Measurements from ENCODE around the gene BOD1.

GRCh38 chr5:173624282-173624681 is 7.8 kb upstream of the BOD1 start:
- TF ChIP-seq POLR2AphosphoS5 (IDR thresholded peaks at IDR 0.05; ENCODE audit: insufficient read depth in 1 of 2, low read depth in 1 of 2) (no peak), POLR2A (IDR thresholded peaks at IDR 0.05) (no peak), CTCF (IDR thresholded peaks at IDR 0.05) (no peak)

All from vagina (tissue), 2 donors.